ENCODE results near the gene PLA2G2D. TPM values are rescaled to one million over a fixed set of nuclear protein-coding genes. Genes with fewer than 3 reads are reported as not detected.

The PLA2G2D gene
- total RNA-seq, 4 donors from 2014 or later: not detected

- H3K9me3 ChIP-seq: no peaks in the 10 kb centered on the region
- H3K27me3 ChIP-seq: no peaks in the 10 kb centered on the region
- TF ChIP-seq EP300 (IDR thresholded peaks at IDR 0.05) (no peak), CTCF (IDR thresholded peaks at IDR 0.05) (no peak), POLR2AphosphoS5 (IDR thresholded peaks at IDR 0.05) (no peak), POLR2A (IDR thresholded peaks at IDR 0.05) (no peak)
- no peak for ATAC-seq
- H3K4me3 ChIP-seq: no peak overlapping the region
- H3K36me3 ChIP-seq: no peaks in the 10 kb centered on the region
- H3K4me1 ChIP-seq: peaks cover 0 to 13% (median 0%) of the 10 kb centered on the region in 3 donors
- no peak overlapping the region for H3K27ac ChIP-seq
- WGBS, 2 donors (ENCODE audit: low coverage in 1 of 2): 81% methylated on average over 3 of the region's 9 CpGs; no CpG with 5 or more reads in 1 of the 2 donors
Observed at GRCh38 chr1:20126041-20126805, 6.9 kb upstream of the PLA2G2D start.

GRCh38 chr1:20125100-20125499, 5.8 kb upstream of the PLA2G2D start:
- Histone ChIP-seq H3K27me3 (no peaks in the 10 kb centered on the region), H3K4me1 (peaks cover 0 to 13% (median 0%) of the 10 kb centered on the region in 3 donors), H3K9me3 (no peaks in the 10 kb centered on the region), H3K27ac (no peak overlapping the region), H3K36me3 (no peaks in the 10 kb centered on the region), H3K4me3 (no peak overlapping the region)
- WGBS, 2 donors (ENCODE audit: low coverage in 1 of 2): 84 to 85% methylated on average over 7 to 9 of the region's 10 CpGs
- ATAC-seq: no peak
- TF ChIP-seq EP300 (IDR thresholded peaks at IDR 0.05) (no peak), POLR2A (IDR thresholded peaks at IDR 0.05) (no peak), CTCF (IDR thresholded peaks at IDR 0.05) (no peak), POLR2AphosphoS5 (IDR thresholded peaks at IDR 0.05) (no peak)

GRCh38 chr1:20124456-20125057, 5.2 kb upstream of the PLA2G2D start:
- H3K4me1 ChIP-seq: peaks cover 0 to 13% (median 0%) of the 10 kb centered on the region in 3 donors
- H3K27me3 ChIP-seq: no peaks in the 10 kb centered on the region
- H3K27ac ChIP-seq: no peak overlapping the region
- no peaks in the 10 kb centered on the region for H3K36me3 ChIP-seq
- no peaks in the 10 kb centered on the region for H3K9me3 ChIP-seq
- no peak overlapping the region for H3K4me3 ChIP-seq
- ATAC-seq: peak; percentile 71
- 8 to 20% methylated on average over 2 of the region's 7 CpGs for WGBS, 2 donors (ENCODE audit: low coverage in 1 of 2)
- TF ChIP-seq POLR2AphosphoS5 (IDR thresholded peaks at IDR 0.05): no peak
- TF ChIP-seq CTCF (IDR thresholded peaks at IDR 0.05): no peak
- TF ChIP-seq EP300 (IDR thresholded peaks at IDR 0.05): no peak
- TF ChIP-seq POLR2A (IDR thresholded peaks at IDR 0.05): no peak

- H3K27ac ChIP-seq: no peak overlapping the region
- WGBS, 2 donors (ENCODE audit: low coverage in 1 of 2): 55 to 60% methylated on average over 9 to 10 of the region's 10 CpGs
- ATAC-seq: no peak
- no peak for TF ChIP-seq CTCF (IDR thresholded peaks at IDR 0.05)
- H3K9me3 ChIP-seq: no peaks in the 10 kb centered on the region
- no peaks in the 10 kb centered on the region for H3K36me3 ChIP-seq
- H3K4me1 ChIP-seq: peaks cover 0 to 13% (median 0%) of the 10 kb centered on the region in 3 donors
- H3K4me3 ChIP-seq: no peak overlapping the region
- H3K27me3 ChIP-seq: no peaks in the 10 kb centered on the region
Observed at GRCh38 chr1:20123722-20124455, 4.6 kb upstream of the PLA2G2D start.
